B cell (primary cell): ENCODE measurements around the gene CLN6. TPM values are rescaled to one million over a fixed set of nuclear protein-coding genes. Genes with fewer than 3 reads are reported as not detected.

Experiments
- ATAC-seq: fragments of 200-7000 bp; cut with Tn5 transposase; one replicate; pipeline ENCODE4 v1.10.0; 2021; ENCODE audit warnings: low read depth, mild to moderate bottlenecking, moderate number of reproducible peaks, moderate library complexity
- CTCF ChIA-PET: fragments of 350-600 bp; sonication (Branson Sonifier 250); formaldehyde crosslinking; loops from one replicate; lab custom pipeline; 2021; ENCODE audit warnings: antibody characterized with exemption, inconsistent platforms; lab: Charles Lee
- POLR2A ChIA-PET: fragments of 350-600 bp; sonication (Branson Sonifier 250); formaldehyde crosslinking; loops from one replicate; lab custom pipeline; 2021; ENCODE audit warnings: antibody characterized with exemption; lab: Charles Lee
- DNase-seq: peaks from one replicate; pipeline ENCODE4 v3.0.0; 2013
- H2AFZ ChIP-seq: 2 replicates; pipeline ENCODE4 v1.6.1; 2012; ENCODE audit warnings: mild to moderate bottlenecking, low read depth, low read length; ENCODE audit not compliant: insufficient read depth, poor library complexity, severe bottlenecking
- H3K27ac ChIP-seq, 2 donors: 1 replicate in 1 of 2; 2 replicates in 1 of 2; pipeline ENCODE4 v1.5.1; 2012 to 2013; ENCODE audit warnings: low read length in 2 of 2, mild to moderate bottlenecking in 2 of 2, moderate library complexity in 1 of 2
- H3K27me3 ChIP-seq, 4 experiments: fragments of 200-600 bp in 1 of 4; sonication (generic) in 1 of 4; replicated peaks in 1 of 4; 1 replicate in 2 of 4; 2 replicates in 2 of 4; pipeline versions ENCODE4 v1.6.1 to v1.7.0; 2013 to 2016; ENCODE audit warnings: low read length in 3 of 4, mild to moderate bottlenecking in 2 of 4, mixed read lengths in 1 of 4, moderate library complexity in 1 of 4; ENCODE audit not compliant: insufficient read depth in 4 of 4, control insufficient read depth in 3 of 4; ENCODE audit errors: control extremely low read depth in 1 of 4
- H3K36me3 ChIP-seq, 2 experiments: replicated peaks in 1 of 2; 1 replicate in 1 of 2; 2 replicates in 1 of 2; pipeline versions ENCODE4 v1.6.1 to v1.7.1; 2013; ENCODE audit warnings: low read length in 1 of 2; ENCODE audit not compliant: insufficient read depth in 2 of 2, control insufficient read depth in 1 of 2; ENCODE audit errors: control extremely low read depth in 1 of 2, extremely low read depth in 1 of 2
- H3K4me1 ChIP-seq, 2 donors: fragments of 200-600 bp in 1 of 2; sonication (generic) in 1 of 2; 1 replicate in 1 of 2; 2 replicates in 1 of 2; pipeline versions ENCODE4 v1.5.1 to v1.6.1; 2013 to 2017; ENCODE audit warnings: low read length in 2 of 2; ENCODE audit not compliant: control insufficient read depth in 2 of 2, insufficient read depth in 2 of 2
- H3K4me2 ChIP-seq: replicated peaks from 2 replicates; pipeline ENCODE3; 2012; ENCODE audit warnings: mild to moderate bottlenecking, low read depth, low read length; ENCODE audit not compliant: poor library complexity, severe bottlenecking
- H3K4me3 ChIP-seq, 5 experiments: fragments of 200-600 bp in 1 of 5; sonication (generic) in 1 of 5; 1 replicate in 3 of 5; 2 replicates in 2 of 5; pipeline versions ENCODE4 v1.5.1 to v1.7.0; 2011 to 2016; ENCODE audit warnings: low read length in 4 of 5, mild to moderate bottlenecking in 4 of 5, low read depth in 2 of 5, control low read depth in 1 of 5, moderate library complexity in 1 of 5; ENCODE audit not compliant: insufficient read depth in 1 of 5; ENCODE audit errors: control extremely low read depth in 1 of 5, extremely low read depth in 1 of 5
- H3K79me2 ChIP-seq: fragments of 200-600 bp; sonication (generic); one replicate; pipeline ENCODE4 v1.6.0; 2016; ENCODE audit warnings: low read length; ENCODE audit not compliant: control insufficient read depth, insufficient read depth
- H3K9ac ChIP-seq: fragments of 200-600 bp; sonication (generic); 2 replicates; pipeline ENCODE4 v1.6.1; 2017; ENCODE audit warnings: mild to moderate bottlenecking, low read length, moderate library complexity
- H3K9me3 ChIP-seq, 3 donors: one replicate each; pipeline versions ENCODE4 v1.6.1 to v1.7.1; 2013; ENCODE audit warnings: low read length in 2 of 3; ENCODE audit not compliant: control insufficient read depth in 2 of 3, insufficient read depth in 1 of 3; ENCODE audit errors: control extremely low read depth in 1 of 3
- H4K20me1 ChIP-seq: 2 replicates; pipeline ENCODE4 v1.6.0; 2012; ENCODE audit warnings: mild to moderate bottlenecking, low read length; ENCODE audit not compliant: insufficient read depth, control insufficient read depth, poor library complexity, severe bottlenecking
- H3K27ac Mint-ChIP-seq: one replicate; pipeline ENCODE4 v1.8.0; 2021; ENCODE audit warnings: mixed read lengths
- H3K27me3 Mint-ChIP-seq: one replicate; pipeline ENCODE4 v1.8.0; 2021; ENCODE audit warnings: mixed read lengths
- H3K4me1 Mint-ChIP-seq: one replicate; pipeline ENCODE4 v1.8.0; 2021; ENCODE audit warnings: mixed read lengths
- H3K4me3 Mint-ChIP-seq: one replicate; pipeline ENCODE4 v1.8.0; 2021; ENCODE audit warnings: mixed read lengths
- H3K9me3 Mint-ChIP-seq: one replicate; pipeline ENCODE4 v1.8.0; 2022; ENCODE audit warnings: mixed read lengths; ENCODE audit not compliant: insufficient read depth
- CTCF ChIP-seq: fragments of 200-600 bp; IDR thresholded peaks from one replicate; pipeline ENCODE4 v1.8.0; 2022; ENCODE audit warnings: antibody characterized with exemption, mild to moderate bottlenecking
- EZH2 ChIP-seq: IDR thresholded peaks from 2 replicates; pipeline ENCODE4 v1.6.1; 2012; ENCODE audit warnings: borderline replicate concordance, low read depth, mild to moderate bottlenecking, moderate library complexity, low read length; ENCODE audit not compliant: insufficient read depth, poor library complexity, severe bottlenecking
- WGBS: methylation state at CpG from one replicate; pipeline ENCODE4 v1.1.5; 2013; ENCODE audit warnings: missing lambda C conversion rate; ENCODE audit not compliant: insufficient coverage; 5-methylcytosine and 5-hydroxymethylcytosine counted together
- intact Hi-C: fragments of 100-400 bp; cut with micrococcal nuclease; formaldehyde crosslinking; loops from one replicate; pipeline ENCODE4 v1.10.0; 2022
- polyA plus RNA-seq: library from polyadenylated mRNA; depleted of rRNA; stranded (reverse); fragments of >200 nt; gene quantifications from 2 replicates; pipeline ENCODE4 v1.2.3, GENCODE V29; 2012
- total RNA-seq, 2 donors: library from RNA; stranded (reverse); fragments of 120-200 nt in 1 of 2; gene quantifications; 1 replicate in 1 of 2; 2 replicates in 1 of 2; pipeline versions ENCODE4 v1.2.3 to v1.2.4, GENCODE V29; 2013 to 2022

Gene CLN6
- total and polyA plus RNA-seq, 2 donors (not counting 1 experiment from before 2014, with no cell fraction given): 22.8 TPM

DNA sequence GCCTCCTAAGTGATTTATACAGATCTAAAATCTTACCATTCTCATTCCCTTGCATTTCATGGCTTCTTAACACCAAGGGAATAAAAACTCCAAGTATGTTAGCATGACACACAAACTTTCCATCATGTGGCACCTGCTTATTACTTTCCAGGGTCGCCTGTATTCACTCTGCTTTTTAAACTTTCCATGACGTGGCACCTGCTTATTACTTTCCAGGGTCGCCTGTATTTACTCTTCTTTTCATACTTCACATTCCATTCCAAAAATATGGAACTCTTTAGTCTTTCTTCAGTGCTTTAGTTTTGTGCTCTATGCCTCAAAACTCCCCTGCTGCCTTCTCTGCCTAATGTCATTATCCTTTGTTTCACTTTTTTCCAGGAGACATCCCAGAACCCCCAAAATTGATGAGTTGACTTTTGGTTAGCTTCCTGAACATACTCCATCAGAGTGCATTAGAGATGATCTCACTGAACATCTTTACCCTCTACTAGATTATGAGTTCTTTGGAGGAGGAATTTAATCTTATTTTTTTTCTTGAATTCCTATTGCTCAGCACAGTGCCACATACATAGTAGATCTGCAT lies 71.4 kb downstream of the CLN6 start:
- H3K4me3 ChIP-seq: no peak overlapping the region
- no peak overlapping the region for H3K4me2 ChIP-seq
- DNase-seq (no peak), ATAC-seq (no peak)
- H3K9ac ChIP-seq: no peak overlapping the region
- ChIA-PET POLR2A (interaction anchor here (0.6 kb wide), 1 partner anchor 21 kb away, joined by 7 read pairs; no protein-coding TSS in a partner anchor), CTCF (no interaction called here)
- no peak overlapping the region for H2AFZ ChIP-seq
- H4K20me1 ChIP-seq: peaks cover 7% of the 10 kb centered on the region
- H3K36me3 ChIP-seq: peaks cover 1 to 79% of the 10 kb centered on the region in 2 experiments
- H3K79me2 ChIP-seq: no peaks in the 10 kb centered on the region
- TF ChIP-seq CTCF: no peak
- no peak for TF ChIP-seq EZH2
- Mint-ChIP-seq H3K4me3 (no peak overlapping the region), H3K27ac (no peak overlapping the region), H3K4me1 (no peaks in the 10 kb centered on the region), H3K9me3 (no peaks in the 10 kb centered on the region), H3K27me3 (no peaks in the 10 kb centered on the region)
- no peaks in the 10 kb centered on the region for H3K4me1 ChIP-seq
- H3K9me3 ChIP-seq: no peaks in the 10 kb centered on the region
- 98% methylated on average over 3 of the region's 3 CpGs for WGBS
- H3K27ac ChIP-seq: no peak overlapping the region
- no peaks in the 10 kb centered on the region for H3K27me3 ChIP-seq
- intact Hi-C loops: no loop called here

DNA sequence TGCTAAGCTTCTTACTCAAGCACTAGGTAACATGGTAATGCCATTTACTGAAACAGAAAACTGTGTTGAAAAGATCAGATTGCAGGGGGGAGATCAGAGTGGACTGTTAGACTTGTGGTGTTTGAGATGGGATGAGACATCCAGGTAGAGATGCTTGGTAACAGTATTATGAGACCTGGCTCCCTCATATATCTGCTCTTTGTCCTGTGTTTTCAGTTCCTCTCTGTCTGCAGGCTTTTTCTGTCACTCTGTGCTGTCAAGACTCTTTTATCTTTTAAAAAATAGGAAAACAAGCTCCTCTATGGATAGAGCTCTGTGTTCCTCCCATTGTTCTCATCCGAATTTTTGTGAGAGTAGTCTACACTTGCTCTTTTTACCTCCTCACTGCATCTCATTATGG lies 72.5 kb downstream of the CLN6 start:
- H3K27ac ChIP-seq: no peak overlapping the region

More for the DNA sequence above, 72.5 kb downstream of the CLN6 start:
- no peaks in the 10 kb centered on the region for H3K4me1 ChIP-seq
- no peak overlapping the region for H3K9ac ChIP-seq
- H3K4me3 Mint-ChIP-seq: no peak overlapping the region
- ATAC-seq: no peak
- no peaks in the 10 kb centered on the region for H3K9me3 Mint-ChIP-seq
- peaks cover 7% of the 10 kb centered on the region for H4K20me1 ChIP-seq
- no peak overlapping the region for H3K4me3 ChIP-seq
- H2AFZ ChIP-seq: no peak overlapping the region
- no peaks in the 10 kb centered on the region for H3K4me1 Mint-ChIP-seq
- CTCF ChIA-PET: interaction anchor here (0.6 kb wide), 1 partner anchor 261 kb away, joined by 3 read pairs; no protein-coding TSS in a partner anchor
- TF ChIP-seq CTCF (no peak), EZH2 (no peak)
- peaks cover 4 to 80% of the 10 kb centered on the region in 2 experiments for H3K36me3 ChIP-seq
- DNase-seq: no peak
- H3K9me3 ChIP-seq: no peaks in the 10 kb centered on the region
- H3K79me2 ChIP-seq: peaks cover 3% of the 10 kb centered on the region
- no peaks in the 10 kb centered on the region for H3K27me3 Mint-ChIP-seq
- WGBS: no CpG with 5 or more reads among the region's 1 CpG
- H3K27ac Mint-ChIP-seq: no peak overlapping the region
- intact Hi-C loops: no loop called here
- POLR2A ChIA-PET: interaction anchor here (0.6 kb wide), 1 partner anchor 22 kb away, joined by 7 read pairs; no protein-coding TSS in a partner anchor
- no peak overlapping the region for H3K4me2 ChIP-seq
- H3K27me3 ChIP-seq: no peaks in the 10 kb centered on the region
